HCT116 (cell line): ENCODE data around the gene CHRNA4. TPM values are rescaled to one million over a fixed set of nuclear protein-coding genes. Genes with fewer than 3 reads are reported as not detected.

Source experiments
- ATAC-seq: fragments of 200-7000 bp; cut with Tn5 transposase; 2 replicates; pipeline ENCODE4 v1.9.1; 2020; ENCODE audit warnings: mild to moderate bottlenecking, moderate library complexity
- BruUV-seq: library from RNA; stranded (reverse); fragments of 400-500 nt; replicated peaks from 2 replicates; lab custom pipeline; 2021; lab: Mats Ljungman, UMichigan
- CTCF ChIA-PET: fragments of 300-600 bp; sonication (Branson Sonifier 250); formaldehyde crosslinking; loops from one replicate; lab custom pipeline; 2021; ENCODE audit warnings: antibody characterized with exemption; lab: Charles Lee
- POLR2A ChIA-PET: fragments of 300-600, 350-600 bp; sonication (Branson Sonifier 250); formaldehyde crosslinking; loops from one replicate; lab custom pipeline; 2021; ENCODE audit warnings: antibody characterized with exemption; lab: Charles Lee
- RAD21 ChIA-PET, 2 experiments: fragments of 300-600 bp; sonication (Branson Sonifier 250); formaldehyde crosslinking; loops; one replicate each; lab custom pipeline; 2023; ENCODE audit warnings: low total read pairs in 2 of 2; ENCODE audit not compliant: uncharacterized antibody in 2 of 2, unreplicated experiment in 2 of 2, low non-redundant PET in 1 of 2; lab: Charles Lee
- DNase-seq: peaks from one replicate; pipeline ENCODE4 v3.0.0-alpha.2; 2010; ENCODE audit warnings: low read depth, low spot score
- H2AFZ ChIP-seq: fragments of 200-600 bp; shearing (Covaris generic), sonication (generic); 2 replicates; pipeline ENCODE4 v1.6.1; 2017; ENCODE audit warnings: low read depth, mixed run types, mixed read lengths, antibody characterized with exemption, low read length; ENCODE audit not compliant: poor library complexity, severe bottlenecking
- H3K27ac ChIP-seq: 2 replicates; pipeline ENCODE4 v1.5.1; 2012; ENCODE audit warnings: low read depth, low read length
- H3K27me3 ChIP-seq: fragments of 200-600 bp; sonication (generic); 2 replicates; pipeline ENCODE4 v1.6.1; 2016; ENCODE audit warnings: mixed run types, low read length, mixed read lengths; ENCODE audit not compliant: insufficient read depth
- H3K36me3 ChIP-seq, 2 experiments: fragments of 200-500 bp in 1 of 2; fragments of 200-600 bp in 1 of 2; sonication (Bioruptor generic) in 1 of 2; sonication (generic) in 1 of 2; 2 replicates each; pipeline versions ENCODE4 v1.5.1 to v1.6.1; 2014 to 2016; ENCODE audit warnings: low read length in 2 of 2, inconsistent platforms in 1 of 2, mixed read lengths in 1 of 2, mixed run types in 1 of 2; ENCODE audit not compliant: insufficient read depth in 2 of 2, control insufficient read depth in 1 of 2
- H3K4me1 ChIP-seq, 2 experiments: fragments of 200-600 bp in 1 of 2; sonication (generic) in 1 of 2; 2 replicates each; pipeline versions ENCODE4 v1.5.1 to v1.6.1; 2012 to 2017; ENCODE audit warnings: low read length in 2 of 2, inconsistent platforms in 1 of 2, mild to moderate bottlenecking in 1 of 2, mixed read lengths in 1 of 2, mixed run types in 1 of 2, moderate library complexity in 1 of 2; ENCODE audit not compliant: insufficient read depth in 2 of 2, control insufficient read depth in 1 of 2
- H3K4me2 ChIP-seq: fragments of 200-600 bp; sonication (generic); 2 replicates; pipeline ENCODE4 v1.6.1; 2017; ENCODE audit warnings: mixed run types, low read length, mixed read lengths
- H3K4me3 ChIP-seq, 2 experiments: fragments of 200-600 bp in 1 of 2; sonication (generic) in 1 of 2; replicated peaks in 1 of 2; 2 replicates each; pipeline ENCODE4 v1.5.1; 2011 to 2016; ENCODE audit warnings: low read length in 2 of 2, control low read depth in 1 of 2, low read depth in 1 of 2, mild to moderate bottlenecking in 1 of 2, mixed read lengths in 1 of 2, mixed run types in 1 of 2
- H3K79me2 ChIP-seq: fragments of 200-600 bp; sonication (generic); 2 replicates; pipeline ENCODE4 v1.6.1; 2017; ENCODE audit warnings: mild to moderate bottlenecking, mixed run types, low read length, moderate library complexity, mixed read lengths; ENCODE audit not compliant: insufficient read depth
- H3K9ac ChIP-seq: fragments of 200-600 bp; sonication (generic); 2 replicates; pipeline ENCODE4 v1.6.1; 2016; ENCODE audit warnings: low read length, mixed read lengths
- H3K9me2 ChIP-seq: fragments of 200-600 bp; sonication (generic), shearing (Covaris generic); 2 replicates; pipeline ENCODE4 v1.6.1; 2017; ENCODE audit warnings: mixed run types, mild to moderate bottlenecking, moderate library complexity; ENCODE audit not compliant: insufficient read depth
- H3K9me3 ChIP-seq, 2 experiments: fragments of 200-500 bp in 1 of 2; fragments of 200-600 bp in 1 of 2; sonication (Bioruptor generic) in 1 of 2; sonication (generic) in 1 of 2; 2 replicates each; pipeline ENCODE4 v1.6.1; 2014 to 2017; ENCODE audit warnings: low read length in 2 of 2, mixed read lengths in 2 of 2, inconsistent platforms in 1 of 2, low read depth in 1 of 2, mild to moderate bottlenecking in 1 of 2, mixed run types in 1 of 2, moderate library complexity in 1 of 2; ENCODE audit not compliant: control insufficient read depth in 1 of 2, insufficient read depth in 1 of 2
- H4K20me1 ChIP-seq: fragments of 200-600 bp; sonication (generic), shearing (Covaris generic); 2 replicates; pipeline ENCODE4 v1.6.1; 2017; ENCODE audit warnings: mixed run types, mild to moderate bottlenecking, moderate library complexity; ENCODE audit not compliant: insufficient read depth
- CBX3 ChIP-seq: IDR thresholded peaks from 2 replicates; pipeline ENCODE4 v1.6.1; 2012; ENCODE audit warnings: low read depth
- EGR1 ChIP-seq: IDR thresholded peaks from 2 replicates; pipeline ENCODE4 v1.6.1; 2012; ENCODE audit warnings: low read depth
- EZH2 ChIP-seq: fragments of 200-600 bp; sonication (generic); IDR thresholded peaks from 2 replicates; pipeline ENCODE4 v1.6.1; 2017; ENCODE audit warnings: antibody characterized with exemption, mixed run types
- EZH2phosphoT487 ChIP-seq: fragments of 200-600 bp; IDR thresholded peaks from 2 replicates; pipeline ENCODE4 v1.6.1; 2018; ENCODE audit warnings: antibody characterized with exemption, borderline replicate concordance
- FOSL1 ChIP-seq: IDR thresholded peaks from 2 replicates; pipeline ENCODE4 v1.6.1; 2012; ENCODE audit warnings: low read depth
- JUND ChIP-seq: IDR thresholded peaks from 2 replicates; pipeline ENCODE4 v1.6.1; 2012
- POLR2A ChIP-seq: IDR thresholded peaks from 2 replicates; pipeline ENCODE4 v1.7.0; 2011; ENCODE audit warnings: borderline replicate concordance; ENCODE audit not compliant: insufficient read depth, insufficient read length; ENCODE audit errors: extremely low read depth
- RAD21 ChIP-seq: IDR thresholded peaks from 2 replicates; pipeline ENCODE4 v1.6.1; 2012; ENCODE audit warnings: low read depth, mild to moderate bottlenecking
- SIN3A ChIP-seq: IDR thresholded peaks from 2 replicates; pipeline ENCODE4 v1.6.1; 2012; ENCODE audit warnings: low read depth
- SP1 ChIP-seq: IDR thresholded peaks from 2 replicates; pipeline ENCODE4 v1.6.1; 2012; ENCODE audit warnings: low read depth
- TCF7L2 ChIP-seq: IDR thresholded peaks from 2 replicates; pipeline ENCODE4 v1.7.0; 2011; ENCODE audit warnings: borderline replicate concordance, inconsistent platforms; ENCODE audit not compliant: insufficient read depth, insufficient read length; ENCODE audit errors: extremely low read depth
- YY1 ChIP-seq: IDR thresholded peaks from 2 replicates; pipeline ENCODE4 v1.6.1; 2011; ENCODE audit warnings: low read length, low read depth, moderate library complexity, mild to moderate bottlenecking; ENCODE audit not compliant: insufficient replicate concordance; ENCODE audit errors: extremely low read depth
- ZFX ChIP-seq: fragments of 450-650 bp; IDR thresholded peaks from 2 replicates; pipeline ENCODE4 v1.6.1; 2017
- ZNF274 ChIP-seq: fragments of 200-500 bp; sonication (Bioruptor generic); IDR thresholded peaks from 2 replicates; pipeline ENCODE4 v1.6.1; 2014; ENCODE audit warnings: mild to moderate bottlenecking, low read depth, low read length, inconsistent platforms
- intact Hi-C: fragments of 100-400 bp; cut with micrococcal nuclease; formaldehyde crosslinking; loops from 2 replicates; pipeline ENCODE4 v1.10.0; 2022
- total RNA-seq: library from RNA; stranded (reverse); gene quantifications from one replicate; pipeline ENCODE4 v1.2.1, GENCODE V29; 2021; ENCODE audit not compliant: unreplicated experiment
- TF ChIP-seq, protein P1 (sequence below): IDR thresholded peaks from 2 replicates; pipeline ENCODE4 v1.6.1; 2012

CHRNA4 gene
- total RNA-seq, 1 experiment from 2014 or later = not detected

- ATAC-seq (no peak), DNase-seq (no peak)
- Histone ChIP-seq H3K79me2 (no peaks in the 10 kb centered on the region), H3K9ac (no peak overlapping the region), H2AFZ (no peak overlapping the region), H3K4me1 (no peaks in the 10 kb centered on the region), H3K9me2 (no peaks in the 10 kb centered on the region), H3K4me3 (no peak overlapping the region), H3K36me3 (no peaks in the 10 kb centered on the region), H3K27ac (no peak overlapping the region), H3K9me3 (no peaks in the 10 kb centered on the region), H3K27me3 (no peaks in the 10 kb centered on the region), H4K20me1 (no peaks in the 10 kb centered on the region), H3K4me2 (no peak overlapping the region)
- intact Hi-C loops = no loop called here
- ChIA-PET RAD21 (no interaction called here), CTCF (no interaction called here), POLR2A (no interaction called here)
- TF ChIP-seq TCF7L2 (no peak), SP1 (no peak), POLR2A (no peak)
- no TSS peak for BruUV-seq
Observed at GRCh38 chr20:63318391-63319163, 42.6 kb downstream of the CHRNA4 start.

DNA sequence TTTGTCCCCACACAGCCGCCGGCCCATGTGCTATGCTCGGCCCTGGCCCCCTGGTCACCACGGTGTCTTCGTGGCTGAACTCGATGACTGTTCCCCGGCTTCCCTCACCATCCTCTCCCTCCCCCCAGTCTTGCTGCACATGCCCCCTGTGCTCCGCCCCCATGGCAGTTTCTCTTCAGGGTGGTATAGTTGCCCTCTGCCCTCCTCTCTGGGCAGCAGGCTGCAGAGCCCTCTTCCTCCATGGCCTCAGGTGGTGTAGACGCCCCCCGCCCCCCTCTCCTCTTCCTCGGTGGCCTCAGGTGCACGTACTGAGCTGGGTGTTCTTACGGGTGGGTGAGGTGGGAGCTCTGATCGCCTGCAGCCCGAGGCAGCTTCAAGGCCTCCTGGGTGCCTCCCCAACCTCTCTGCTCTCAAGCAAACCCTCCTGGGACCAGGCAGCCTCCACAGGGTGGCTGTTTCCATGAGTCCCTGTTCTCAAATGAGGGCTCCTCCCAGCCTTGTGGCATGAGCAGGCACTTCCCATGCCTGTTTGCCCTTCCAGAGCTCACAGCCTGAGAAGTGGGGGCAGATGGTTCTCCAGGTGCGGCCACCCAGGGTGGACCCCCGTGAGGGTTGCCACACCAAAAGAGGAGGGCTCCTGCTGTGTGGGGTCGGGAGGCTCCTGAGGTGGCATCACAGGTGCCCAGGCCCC, 43.4 kb downstream of the CHRNA4 start:
- Histone ChIP-seq H3K4me1 (no peaks in the 10 kb centered on the region), H3K27ac (no peak overlapping the region), H3K9me2 (no peaks in the 10 kb centered on the region), H3K79me2 (no peaks in the 10 kb centered on the region), H4K20me1 (no peaks in the 10 kb centered on the region), H2AFZ (no peak overlapping the region), H3K4me2 (no peak overlapping the region), H3K36me3 (no peaks in the 10 kb centered on the region), H3K9me3 (no peaks in the 10 kb centered on the region), H3K9ac (no peak overlapping the region), H3K4me3 (no peak overlapping the region), H3K27me3 (no peaks in the 10 kb centered on the region)
- POLR2A ChIA-PET = no interaction called here
- DNase-seq = no peak
- CTCF ChIA-PET = no interaction called here
- intact Hi-C loops = no loop called here
- RAD21 ChIA-PET = no interaction called here
- TF ChIP-seq ZFX (no peak), EGR1 (no peak), CBX3 (no peak), EZH2 (no peak), FOSL1 (no peak), JUND (no peak), ZNF274 (no peak), YY1 (no peak), RAD21 (no peak), TCF7L2 (no peak), EZH2phosphoT487 (no peak), SIN3A (no peak)
- TF ChIP-seq, protein P1, sequence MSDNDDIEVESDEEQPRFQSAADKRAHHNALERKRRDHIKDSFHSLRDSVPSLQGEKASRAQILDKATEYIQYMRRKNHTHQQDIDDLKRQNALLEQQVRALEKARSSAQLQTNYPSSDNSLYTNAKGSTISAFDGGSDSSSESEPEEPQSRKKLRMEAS = no peak
- no TSS peak for BruUV-seq
- ATAC-seq = no peak
